Measurements from ENCODE around the gene XIRP1.

- TF ChIP-seq, protein P1, sequence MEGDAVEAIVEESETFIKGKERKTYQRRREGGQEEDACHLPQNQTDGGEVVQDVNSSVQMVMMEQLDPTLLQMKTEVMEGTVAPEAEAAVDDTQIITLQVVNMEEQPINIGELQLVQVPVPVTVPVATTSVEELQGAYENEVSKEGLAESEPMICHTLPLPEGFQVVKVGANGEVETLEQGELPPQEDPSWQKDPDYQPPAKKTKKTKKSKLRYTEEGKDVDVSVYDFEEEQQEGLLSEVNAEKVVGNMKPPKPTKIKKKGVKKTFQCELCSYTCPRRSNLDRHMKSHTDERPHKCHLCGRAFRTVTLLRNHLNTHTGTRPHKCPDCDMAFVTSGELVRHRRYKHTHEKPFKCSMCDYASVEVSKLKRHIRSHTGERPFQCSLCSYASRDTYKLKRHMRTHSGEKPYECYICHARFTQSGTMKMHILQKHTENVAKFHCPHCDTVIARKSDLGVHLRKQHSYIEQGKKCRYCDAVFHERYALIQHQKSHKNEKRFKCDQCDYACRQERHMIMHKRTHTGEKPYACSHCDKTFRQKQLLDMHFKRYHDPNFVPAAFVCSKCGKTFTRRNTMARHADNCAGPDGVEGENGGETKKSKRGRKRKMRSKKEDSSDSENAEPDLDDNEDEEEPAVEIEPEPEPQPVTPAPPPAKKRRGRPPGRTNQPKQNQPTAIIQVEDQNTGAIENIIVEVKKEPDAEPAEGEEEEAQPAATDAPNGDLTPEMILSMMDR (IDR thresholded peaks at IDR 0.05), result no peak
- TF ChIP-seq POLR2A (IDR thresholded peaks at IDR 0.05), result no peak
Measured at GRCh38 chr3:39186692-39187151, 5.7 kb downstream of the XIRP1 start.

Data from esophagus squamous epithelium (tissue), 4 donors.